ENCODE results near the gene LAMA2.

DNA sequence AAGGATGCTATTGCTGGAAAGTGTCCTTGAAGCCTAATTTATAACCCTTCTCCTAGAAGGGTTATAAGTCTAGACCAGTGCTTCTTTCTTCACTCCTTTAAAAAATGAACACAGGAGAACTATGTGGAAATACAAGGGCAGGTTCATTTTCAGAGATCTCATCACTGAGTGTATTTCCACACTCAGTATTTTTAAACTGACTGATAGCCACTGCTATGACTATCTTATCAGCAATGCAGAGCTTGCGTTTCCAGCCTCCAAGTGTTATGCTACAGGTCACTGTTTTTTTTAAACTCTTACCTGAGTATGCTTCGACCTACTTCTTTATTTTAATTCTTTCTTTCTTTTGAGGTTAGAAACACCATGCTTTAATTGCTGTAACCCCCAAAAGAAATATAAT, 508.0 kb downstream of the LAMA2 start:
- TF ChIP-seq, protein P1, sequence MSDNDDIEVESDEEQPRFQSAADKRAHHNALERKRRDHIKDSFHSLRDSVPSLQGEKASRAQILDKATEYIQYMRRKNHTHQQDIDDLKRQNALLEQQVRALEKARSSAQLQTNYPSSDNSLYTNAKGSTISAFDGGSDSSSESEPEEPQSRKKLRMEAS (IDR thresholded peaks at IDR 0.05) = no peak
- no peak for TF ChIP-seq POLR2A (IDR thresholded peaks at IDR 0.05; ENCODE audit: borderline replicate concordance, extremely low read depth, insufficient read depth, insufficient read length)
- TF ChIP-seq, protein P2, sequence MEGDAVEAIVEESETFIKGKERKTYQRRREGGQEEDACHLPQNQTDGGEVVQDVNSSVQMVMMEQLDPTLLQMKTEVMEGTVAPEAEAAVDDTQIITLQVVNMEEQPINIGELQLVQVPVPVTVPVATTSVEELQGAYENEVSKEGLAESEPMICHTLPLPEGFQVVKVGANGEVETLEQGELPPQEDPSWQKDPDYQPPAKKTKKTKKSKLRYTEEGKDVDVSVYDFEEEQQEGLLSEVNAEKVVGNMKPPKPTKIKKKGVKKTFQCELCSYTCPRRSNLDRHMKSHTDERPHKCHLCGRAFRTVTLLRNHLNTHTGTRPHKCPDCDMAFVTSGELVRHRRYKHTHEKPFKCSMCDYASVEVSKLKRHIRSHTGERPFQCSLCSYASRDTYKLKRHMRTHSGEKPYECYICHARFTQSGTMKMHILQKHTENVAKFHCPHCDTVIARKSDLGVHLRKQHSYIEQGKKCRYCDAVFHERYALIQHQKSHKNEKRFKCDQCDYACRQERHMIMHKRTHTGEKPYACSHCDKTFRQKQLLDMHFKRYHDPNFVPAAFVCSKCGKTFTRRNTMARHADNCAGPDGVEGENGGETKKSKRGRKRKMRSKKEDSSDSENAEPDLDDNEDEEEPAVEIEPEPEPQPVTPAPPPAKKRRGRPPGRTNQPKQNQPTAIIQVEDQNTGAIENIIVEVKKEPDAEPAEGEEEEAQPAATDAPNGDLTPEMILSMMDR (IDR thresholded peaks at IDR 0.05 in 2 of 3, conservative IDR thresholded peaks at IDR 0.05 in 1 of 3; ENCODE audit: borderline replicate concordance in 1 of 3, insufficient read depth in 1 of 3, low read depth in 2 of 3, low read length in 2 of 3) = no peak
